Measurements from ENCODE around the gene FREM2. TPM values are rescaled to one million over a fixed set of nuclear protein-coding genes. Genes with fewer than 3 reads are reported as not detected.

Gene FREM2
- total RNA-seq, 2 experiments from 2014 or later, result not detected

DNA sequence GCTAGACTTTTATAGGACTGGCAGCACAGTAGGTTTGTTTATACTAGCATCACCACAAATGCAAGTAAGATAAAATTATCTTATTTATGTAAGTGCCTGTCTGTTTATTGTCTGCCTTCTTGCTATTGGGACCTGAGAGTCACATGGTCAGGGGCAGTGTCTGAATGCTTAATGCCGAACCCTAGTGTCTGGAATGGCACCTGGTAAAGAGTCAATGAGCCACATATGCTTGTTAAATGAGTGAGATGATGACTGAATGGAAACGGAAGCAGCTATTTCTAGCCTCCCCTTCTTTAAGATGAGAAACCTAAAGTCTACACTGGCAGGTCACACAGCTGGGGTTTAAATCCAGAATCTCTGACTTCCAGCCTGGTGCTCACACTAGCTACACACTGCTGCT is 211.6 kb downstream of the FREM2 start:
- H3K4me3 Mint-ChIP-seq, result no peak overlapping the region
- ChIA-PET POLR2A (no interaction called here), CTCF (no interaction called here)
- DNase-seq (no peak), ATAC-seq (no peak)
- H3K27me3 Mint-ChIP-seq (ENCODE audit: low read depth), result no peaks in the 10 kb centered on the region
- H3K4me1 Mint-ChIP-seq (ENCODE audit: low read depth), result no peaks in the 10 kb centered on the region
- no peaks in the 10 kb centered on the region for H3K36me3 Mint-ChIP-seq (ENCODE audit: low read depth)
- no peak overlapping the region for H3K27ac Mint-ChIP-seq
- H3K9me3 Mint-ChIP-seq (ENCODE audit: insufficient read depth), result no peaks in the 10 kb centered on the region

DNA sequence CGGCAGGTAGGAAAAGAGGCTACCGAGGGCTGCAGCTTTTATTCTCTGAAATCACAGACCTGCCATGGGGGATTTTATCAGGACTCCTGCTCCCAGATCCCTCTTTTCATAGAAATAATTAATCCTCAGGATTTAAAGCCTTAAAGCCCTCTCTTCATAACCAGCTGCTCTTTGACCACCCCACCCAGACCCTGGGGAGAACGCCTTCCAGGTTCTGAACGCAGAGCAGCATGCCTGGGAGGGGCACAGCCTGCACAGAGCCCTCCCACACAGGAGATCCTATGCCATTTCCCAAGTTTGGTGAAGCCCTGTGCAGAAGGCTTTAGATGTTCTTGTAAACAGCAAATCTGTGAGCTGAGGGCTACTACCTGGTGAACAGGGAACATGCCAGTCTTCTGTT is 212.7 kb downstream of the FREM2 start:
- Mint-ChIP-seq H3K9me3 (ENCODE audit: insufficient read depth) (no peaks in the 10 kb centered on the region), H3K36me3 (ENCODE audit: low read depth) (no peaks in the 10 kb centered on the region)
- POLR2A ChIA-PET, result no interaction called here

DNA sequence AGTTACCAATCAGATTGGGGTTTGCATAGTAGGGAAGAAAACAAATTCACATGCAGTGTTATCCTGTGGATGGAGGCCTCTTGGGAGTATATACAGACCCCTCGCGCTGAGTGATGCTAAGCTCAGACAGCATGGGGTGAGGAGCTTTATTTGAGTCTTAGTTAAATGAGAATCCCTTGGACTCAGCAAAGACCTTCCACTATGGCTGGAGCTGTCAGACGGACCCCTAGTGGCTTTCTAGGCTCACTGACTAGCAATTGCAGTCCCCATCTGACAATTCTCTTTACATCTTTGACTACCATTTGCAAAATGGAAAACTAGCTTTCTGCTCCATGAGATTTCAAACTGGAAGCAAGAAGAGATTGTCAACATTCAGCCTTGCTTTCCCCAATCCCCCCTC is 213.3 kb downstream of the FREM2 start:
- Mint-ChIP-seq H3K4me1 (ENCODE audit: low read depth) (no peaks in the 10 kb centered on the region), H3K27me3 (ENCODE audit: low read depth) (peaks cover 1% of the 10 kb centered on the region), H3K27ac (no peak overlapping the region), H3K9me3 (ENCODE audit: insufficient read depth) (no peaks in the 10 kb centered on the region), H3K4me3 (no peak overlapping the region), H3K36me3 (ENCODE audit: low read depth) (no peaks in the 10 kb centered on the region)
- POLR2A ChIA-PET, result no interaction called here
- CTCF ChIA-PET, result no interaction called here
- ATAC-seq, result no peak
- DNase-seq, result no peak

More for the DNA sequence above, 212.7 kb downstream of the FREM2 start:
- no peak for ATAC-seq
- H3K4me3 Mint-ChIP-seq, result no peak overlapping the region
- no peaks in the 10 kb centered on the region for H3K27me3 Mint-ChIP-seq (ENCODE audit: low read depth)
- no peak overlapping the region for H3K27ac Mint-ChIP-seq
- no peak for DNase-seq
- no peaks in the 10 kb centered on the region for H3K4me1 Mint-ChIP-seq (ENCODE audit: low read depth)
- CTCF ChIA-PET, result no interaction called here

DNA sequence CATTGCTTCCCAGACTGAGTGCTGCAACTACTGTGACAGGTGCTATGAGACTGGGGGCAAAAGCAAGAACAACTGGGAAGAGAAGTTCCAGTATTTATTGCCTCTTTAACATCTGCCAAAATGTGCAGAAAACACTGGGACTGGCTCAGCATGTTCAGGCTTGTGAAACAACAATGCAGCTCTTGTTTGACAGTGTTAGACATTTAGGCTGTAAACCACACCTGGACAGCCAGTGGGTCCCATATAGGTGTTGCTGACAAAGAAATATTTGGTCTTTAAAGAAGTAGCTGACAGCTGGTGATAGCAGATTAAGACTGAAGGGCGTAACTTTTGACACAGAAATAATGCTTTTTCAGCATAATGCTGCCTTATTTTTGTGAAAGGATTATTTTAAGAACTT is 215.7 kb downstream of the FREM2 start:
- ChIA-PET CTCF (no interaction called here), POLR2A (no interaction called here)
- no peak overlapping the region for H3K4me3 Mint-ChIP-seq
- peaks cover 10% of the 10 kb centered on the region for H3K27me3 Mint-ChIP-seq (ENCODE audit: low read depth)
- no peak for DNase-seq
- H3K36me3 Mint-ChIP-seq (ENCODE audit: low read depth), result no peaks in the 10 kb centered on the region
- H3K9me3 Mint-ChIP-seq (ENCODE audit: insufficient read depth), result no peaks in the 10 kb centered on the region
- no peak for ATAC-seq
- H3K4me1 Mint-ChIP-seq (ENCODE audit: low read depth), result no peaks in the 10 kb centered on the region
- no peak overlapping the region for H3K27ac Mint-ChIP-seq

DNA sequence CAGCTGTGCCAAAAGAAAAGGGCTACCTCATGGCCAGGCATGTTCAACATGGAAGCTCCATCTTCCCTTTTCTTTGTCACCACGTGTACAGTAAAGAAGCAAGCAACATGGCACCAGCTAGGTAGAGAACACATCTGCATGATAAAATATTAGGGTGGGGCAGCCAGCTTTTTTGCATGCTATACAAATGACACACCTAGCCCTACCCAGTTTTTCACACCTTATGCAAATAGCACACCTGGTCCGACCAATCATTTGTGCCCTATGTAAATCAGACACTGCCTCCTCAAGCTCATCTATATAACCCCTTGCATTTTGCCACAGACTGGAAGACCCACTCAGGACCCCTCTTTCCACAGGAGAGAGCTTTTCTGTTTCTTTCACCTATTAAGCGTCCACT is 218.2 kb downstream of the FREM2 start:
- ChIA-PET POLR2A (no interaction called here), CTCF (interaction anchor here (1.0 kb wide), 1 partner anchor 10 kb away, joined by 3 read pairs; no protein-coding TSS in a partner anchor)

DNA sequence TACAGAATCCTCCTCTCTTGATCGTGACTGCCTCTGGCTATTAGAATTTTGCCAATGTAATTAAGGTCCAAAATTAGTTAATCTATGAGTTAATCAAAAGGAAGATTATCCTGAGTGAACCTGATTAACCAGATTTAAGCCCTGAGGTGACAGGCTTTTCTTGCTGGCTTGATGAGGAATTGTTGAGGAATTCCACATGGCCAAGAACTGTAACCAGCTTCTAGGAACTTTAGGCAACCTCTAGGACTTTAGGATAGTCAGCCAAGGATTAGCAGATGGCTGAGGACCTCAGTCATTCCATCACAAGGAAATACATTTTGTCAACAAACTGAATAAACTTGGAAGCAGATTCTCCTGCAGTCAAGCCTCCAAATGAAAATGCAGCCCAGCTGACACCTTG is 219.0 kb downstream of the FREM2 start:
- peaks cover 12% of the 10 kb centered on the region for H3K27me3 Mint-ChIP-seq (ENCODE audit: low read depth)
- ChIA-PET CTCF (interaction anchor here (1.0 kb wide), 1 partner anchor 9 kb away, joined by 3 read pairs; no protein-coding TSS in a partner anchor), POLR2A (no interaction called here)
- no peaks in the 10 kb centered on the region for H3K9me3 Mint-ChIP-seq (ENCODE audit: insufficient read depth)
- DNase-seq (no peak), ATAC-seq (no peak)
- no peaks in the 10 kb centered on the region for H3K4me1 Mint-ChIP-seq (ENCODE audit: low read depth)
- H3K27ac Mint-ChIP-seq, result no peak overlapping the region
- no peaks in the 10 kb centered on the region for H3K36me3 Mint-ChIP-seq (ENCODE audit: low read depth)
- H3K4me3 Mint-ChIP-seq, result no peak overlapping the region

More for the DNA sequence above, 218.2 kb downstream of the FREM2 start:
- no peaks in the 10 kb centered on the region for H3K36me3 Mint-ChIP-seq (ENCODE audit: low read depth)
- DNase-seq (no peak), ATAC-seq (no peak)
- H3K4me1 Mint-ChIP-seq (ENCODE audit: low read depth), result no peaks in the 10 kb centered on the region
- no peak overlapping the region for H3K27ac Mint-ChIP-seq
- no peak overlapping the region for H3K4me3 Mint-ChIP-seq
- no peaks in the 10 kb centered on the region for H3K9me3 Mint-ChIP-seq (ENCODE audit: insufficient read depth)
- H3K27me3 Mint-ChIP-seq (ENCODE audit: low read depth), result peaks cover 10% of the 10 kb centered on the region

DNA sequence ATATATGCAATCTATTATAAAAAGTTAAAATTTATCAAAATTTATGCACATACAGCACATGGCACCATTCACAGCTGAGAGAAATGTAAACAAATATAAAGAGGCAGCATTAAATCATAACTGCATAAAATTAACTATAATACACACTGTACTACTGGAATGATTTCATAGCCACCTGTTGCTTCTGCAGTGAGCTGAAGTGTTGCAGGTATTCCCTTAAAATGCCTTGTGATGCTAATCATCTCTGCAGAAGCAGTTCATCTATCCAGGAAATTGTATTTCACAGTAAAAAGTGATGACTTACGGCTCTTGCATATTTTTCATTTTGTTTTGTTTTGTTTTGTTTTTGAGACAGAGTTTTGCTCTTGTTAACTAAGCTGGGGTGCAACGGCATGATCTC is 221.7 kb downstream of the FREM2 start:
- no peaks in the 10 kb centered on the region for H3K36me3 Mint-ChIP-seq (ENCODE audit: low read depth)
- H3K9me3 Mint-ChIP-seq (ENCODE audit: insufficient read depth), result no peaks in the 10 kb centered on the region
- DNase-seq, result no peak
- CTCF ChIA-PET, result no interaction called here
- H3K4me3 Mint-ChIP-seq, result no peak overlapping the region
- no peaks in the 10 kb centered on the region for H3K4me1 Mint-ChIP-seq (ENCODE audit: low read depth)
- no peak for ATAC-seq
- H3K27me3 Mint-ChIP-seq (ENCODE audit: low read depth), result peaks cover 12% of the 10 kb centered on the region
- H3K27ac Mint-ChIP-seq, result no peak overlapping the region
- POLR2A ChIA-PET, result no interaction called here

DNA sequence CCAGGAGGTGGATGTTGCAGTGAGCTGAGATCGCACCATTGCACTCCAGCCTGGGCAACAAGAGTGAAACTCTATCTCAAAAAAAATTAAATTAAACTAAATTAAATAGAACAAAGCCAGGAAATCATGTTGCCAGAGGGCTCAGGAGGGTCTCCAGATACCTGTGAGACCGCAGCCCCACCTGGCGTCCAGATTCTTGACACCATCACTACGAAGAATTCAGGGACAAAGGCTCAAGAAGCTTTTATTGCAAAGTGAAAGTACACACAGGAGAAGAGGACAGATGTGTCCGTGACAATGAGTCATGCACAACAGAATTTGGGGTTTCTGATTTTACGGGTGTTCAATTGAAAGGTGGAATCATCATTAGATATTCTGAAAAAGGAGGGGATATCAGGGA is 227.2 kb downstream of the FREM2 start:
- no peaks in the 10 kb centered on the region for H3K9me3 Mint-ChIP-seq (ENCODE audit: insufficient read depth)
- ATAC-seq (no peak), DNase-seq (no peak)
- H3K4me3 Mint-ChIP-seq, result no peak overlapping the region
- H3K4me1 Mint-ChIP-seq (ENCODE audit: low read depth), result no peaks in the 10 kb centered on the region
- ChIA-PET CTCF (no interaction called here), POLR2A (no interaction called here)
- H3K27ac Mint-ChIP-seq, result no peak overlapping the region
- H3K27me3 Mint-ChIP-seq (ENCODE audit: low read depth), result peaks cover 2% of the 10 kb centered on the region
- H3K36me3 Mint-ChIP-seq (ENCODE audit: low read depth), result no peaks in the 10 kb centered on the region

DNA sequence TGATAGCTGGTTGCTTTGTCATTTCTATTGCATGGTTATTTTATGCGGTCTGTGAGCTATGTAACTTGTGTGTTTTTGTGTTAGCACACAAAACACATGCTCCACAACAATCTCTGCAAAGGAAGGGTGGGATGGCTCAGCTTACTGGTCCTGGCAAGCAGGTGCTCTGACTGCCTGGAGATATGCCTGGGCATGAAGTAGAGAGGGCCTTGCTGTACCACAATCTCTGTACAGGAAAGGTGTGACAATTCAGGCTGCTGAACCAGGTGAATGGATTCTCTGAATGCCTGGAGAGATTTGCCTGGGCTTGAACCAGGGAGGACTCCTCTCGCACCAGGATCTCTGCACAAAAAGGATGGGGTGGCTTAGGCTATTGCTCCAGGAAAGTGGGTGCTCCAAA is 234.2 kb downstream of the FREM2 start:
- CTCF ChIA-PET, result no interaction called here
- peaks cover 11% of the 10 kb centered on the region for H3K27me3 Mint-ChIP-seq (ENCODE audit: low read depth)

DNA sequence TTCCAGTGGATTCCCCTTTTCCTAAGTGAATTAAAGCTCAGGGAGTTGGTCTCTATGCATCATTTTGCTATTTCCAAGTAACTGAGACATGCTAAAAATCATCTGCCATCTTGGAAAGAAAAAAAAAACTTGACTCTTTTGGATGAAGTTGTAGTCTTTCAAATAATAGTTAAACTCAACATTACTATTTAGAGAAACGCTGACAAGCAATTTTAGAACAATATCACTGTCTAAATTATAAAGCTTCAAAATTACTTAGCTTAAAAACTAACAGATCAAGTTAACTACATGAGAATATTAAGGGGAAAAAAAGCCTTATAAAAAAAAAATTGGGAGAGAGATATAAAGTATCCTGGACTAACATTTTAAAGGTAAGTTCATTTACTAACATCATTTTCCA is 235.3 kb downstream of the FREM2 start:
- no peak for ATAC-seq
- ChIA-PET CTCF (interaction anchor here (1.5 kb wide), 1 partner anchor 96 kb away, joined by 4 read pairs; no protein-coding TSS in a partner anchor), POLR2A (no interaction called here)
- Mint-ChIP-seq H3K9me3 (ENCODE audit: insufficient read depth) (no peaks in the 10 kb centered on the region), H3K36me3 (ENCODE audit: low read depth) (no peaks in the 10 kb centered on the region), H3K4me1 (ENCODE audit: low read depth) (no peaks in the 10 kb centered on the region), H3K27me3 (ENCODE audit: low read depth) (peaks cover 14% of the 10 kb centered on the region), H3K4me3 (no peak overlapping the region), H3K27ac (no peak overlapping the region)
- DNase-seq, result no peak

More for the DNA sequence above, 234.2 kb downstream of the FREM2 start:
- ATAC-seq (no peak), DNase-seq (no peak)
- Mint-ChIP-seq H3K27ac (no peak overlapping the region), H3K4me3 (no peak overlapping the region), H3K9me3 (ENCODE audit: insufficient read depth) (no peaks in the 10 kb centered on the region), H3K4me1 (ENCODE audit: low read depth) (no peaks in the 10 kb centered on the region), H3K36me3 (ENCODE audit: low read depth) (no peaks in the 10 kb centered on the region)
- POLR2A ChIA-PET, result no interaction called here

DNA sequence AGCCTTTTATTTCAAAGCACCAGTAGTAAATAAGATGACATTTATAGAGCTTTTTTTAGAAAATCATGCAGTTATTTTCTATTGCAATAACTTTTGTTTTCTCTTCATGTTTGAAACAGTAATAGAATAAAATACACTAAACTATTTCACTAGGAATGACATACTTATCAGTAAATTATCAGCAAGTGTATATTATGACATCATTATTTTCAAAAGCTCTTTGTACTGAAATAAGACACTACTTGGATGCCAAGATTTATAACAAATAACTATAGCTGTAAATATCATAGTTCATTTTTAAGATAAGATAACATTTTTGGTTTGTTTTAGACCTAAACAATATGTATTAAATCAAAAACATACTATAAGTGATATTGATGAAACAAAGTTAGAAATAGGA is 246.9 kb downstream of the FREM2 start:
- no peak for DNase-seq
- ChIA-PET POLR2A (no interaction called here), CTCF (interaction anchor here (0.9 kb wide), 1 partner anchor 19 kb away, joined by 4 read pairs; no protein-coding TSS in a partner anchor)
- Mint-ChIP-seq H3K9me3 (ENCODE audit: insufficient read depth) (no peaks in the 10 kb centered on the region), H3K4me1 (ENCODE audit: low read depth) (no peaks in the 10 kb centered on the region), H3K27me3 (ENCODE audit: low read depth) (peaks cover 5% of the 10 kb centered on the region), H3K27ac (no peak overlapping the region), H3K4me3 (no peak overlapping the region), H3K36me3 (ENCODE audit: low read depth) (no peaks in the 10 kb centered on the region)
- ATAC-seq, result no peak

Data from activated CD8-positive, alpha-beta T cell treated with anti-CD3 and anti-CD28 coated beads, Interleukin-2, amount 10 ng/mL, durations not matched to agents 7 days and 5 days (primary cell).